HG03060 (cell line): ENCODE measurements around the gene CLEC2D.
"Not testable (repeated sequence)": the region's sequence is repeated elsewhere in the genome, so short reads cannot be mapped to it uniquely, and the experiment has no call there.

Experiments
- ATAC-seq: cut with Tn5 transposase; IDR thresholded peaks from one replicate; pipeline ENCODE4 v1.9.1; 2021; ENCODE audit warnings: low read depth, moderate number of reproducible peaks; ENCODE audit not compliant: unreplicated experiment

CLEC2D gene

DNA sequence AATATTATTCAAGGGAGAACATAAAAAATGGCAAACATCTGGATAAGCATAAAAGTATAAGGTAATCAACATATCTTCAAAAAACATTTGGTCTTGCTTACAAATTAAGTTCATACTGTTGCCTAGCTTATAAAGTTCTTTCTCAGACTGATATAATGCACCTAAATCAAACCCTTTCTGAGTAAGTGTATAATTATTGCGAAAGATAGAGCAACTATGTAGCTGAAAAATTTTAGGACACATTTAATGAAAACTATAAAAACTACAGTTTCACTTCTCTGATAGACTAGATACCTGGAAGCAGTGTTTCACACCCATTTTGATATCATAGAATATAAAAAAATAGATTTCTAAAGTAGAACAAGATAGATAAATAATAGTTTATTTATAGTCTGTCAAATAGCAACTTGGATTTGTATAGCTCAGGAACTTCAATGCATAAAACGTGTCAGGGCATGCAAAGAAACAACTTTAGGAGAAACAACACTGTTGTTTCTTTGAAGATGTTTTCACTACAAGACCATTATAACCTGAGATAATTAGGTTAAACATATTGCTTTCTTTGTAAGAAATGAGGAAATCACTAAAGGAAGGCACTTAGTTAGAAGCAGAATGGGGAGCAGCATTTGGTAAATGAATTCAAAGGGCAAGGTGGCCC is 55.8 kb downstream of the CLEC2D start:
- no peak for ATAC-seq

DNA sequence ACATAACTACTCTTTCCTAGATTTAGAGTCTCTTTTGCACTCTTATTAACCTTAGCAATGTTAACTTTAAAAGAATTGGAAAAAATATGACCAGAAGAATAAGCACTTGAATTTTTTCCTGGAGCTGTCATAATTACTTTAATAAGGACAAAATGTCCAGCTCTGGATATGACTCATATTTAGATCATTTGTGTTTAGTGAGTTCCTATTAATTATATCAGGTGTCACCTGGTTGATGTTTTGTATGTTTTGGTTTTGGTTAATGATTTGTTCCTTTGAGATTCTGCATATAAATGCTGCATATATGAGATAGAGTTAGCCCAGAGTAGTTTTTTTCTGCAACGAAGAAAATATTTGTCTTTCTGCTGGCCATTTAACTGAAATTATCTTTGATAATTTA is 58.3 kb downstream of the CLEC2D start:
- no peak for ATAC-seq

DNA sequence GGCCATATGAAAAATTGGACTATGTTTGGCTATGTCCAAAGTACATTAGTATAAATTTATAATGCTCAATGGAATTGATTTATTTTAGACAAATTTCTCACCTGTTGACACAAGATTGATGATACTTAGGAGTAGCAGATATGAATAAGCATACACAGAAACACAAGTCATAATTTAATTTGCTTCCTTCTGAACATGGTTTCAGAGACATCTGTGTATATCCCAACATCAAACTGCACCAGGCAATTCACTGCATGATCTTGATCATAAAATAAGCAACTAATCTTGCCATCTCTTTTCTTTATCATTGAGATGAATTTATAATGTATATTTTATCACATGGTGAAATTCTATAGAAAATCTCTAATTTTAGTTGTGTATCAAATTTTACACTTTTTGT is 59.6 kb downstream of the CLEC2D start:
- no peak for ATAC-seq

DNA sequence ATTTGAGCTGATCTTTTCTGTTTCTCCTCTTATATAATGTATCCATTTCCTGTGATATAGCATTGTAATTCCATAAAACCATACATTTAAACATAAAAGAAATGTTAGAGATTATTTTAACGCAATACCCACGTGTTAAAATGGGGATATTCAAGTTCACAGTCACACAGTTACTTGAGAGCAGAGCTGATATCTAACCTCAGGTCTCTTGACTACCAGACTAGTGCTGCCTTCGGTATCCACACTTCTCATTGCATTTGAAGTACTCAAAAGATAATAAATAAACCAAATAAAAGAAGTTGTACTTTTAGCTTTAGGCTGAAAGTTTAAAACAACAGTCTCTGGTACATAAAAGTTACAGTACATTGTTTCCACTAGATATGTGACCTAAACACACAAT is 60.5 kb downstream of the CLEC2D start:
- no peak for ATAC-seq

DNA sequence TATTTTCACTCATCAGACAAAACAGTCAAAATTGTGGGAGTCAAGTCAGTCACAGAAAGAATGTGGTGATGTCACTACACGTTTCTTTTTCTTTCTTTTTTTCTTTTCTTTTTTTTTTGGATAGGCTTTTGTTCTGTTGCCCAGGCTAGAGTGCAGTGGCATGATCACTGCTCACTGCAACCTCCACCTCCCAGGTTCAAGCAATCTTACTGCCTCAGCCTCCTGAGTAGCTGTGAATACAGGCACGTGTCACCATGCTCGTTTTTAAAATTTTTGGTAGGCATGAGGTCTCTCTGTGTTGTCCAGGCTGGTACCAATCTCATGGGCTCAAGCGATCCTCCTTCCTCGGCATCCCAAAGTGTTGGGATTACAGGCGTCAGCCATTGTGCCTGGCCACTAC is 61.1 kb downstream of the CLEC2D start:
- ATAC-seq: no peak

DNA sequence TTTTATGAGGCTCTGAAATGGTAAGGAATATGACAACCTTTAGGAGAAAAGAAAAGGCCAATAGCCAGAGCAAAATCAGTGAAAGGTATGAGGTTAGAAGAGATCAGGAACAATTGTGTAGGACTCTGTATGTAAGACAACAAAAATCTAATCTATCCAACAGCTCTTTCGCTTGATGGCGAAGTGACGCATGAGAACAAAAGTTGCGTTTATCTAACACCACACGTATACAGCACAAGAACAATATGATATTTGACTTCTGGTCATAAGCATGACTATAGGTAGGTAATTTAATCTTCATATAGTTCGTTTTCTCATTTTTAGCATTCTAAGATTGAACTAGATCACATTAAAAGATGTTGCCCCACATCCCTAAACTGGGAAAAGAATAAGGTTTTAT is 61.9 kb downstream of the CLEC2D start:
- ATAC-seq: no peak

DNA sequence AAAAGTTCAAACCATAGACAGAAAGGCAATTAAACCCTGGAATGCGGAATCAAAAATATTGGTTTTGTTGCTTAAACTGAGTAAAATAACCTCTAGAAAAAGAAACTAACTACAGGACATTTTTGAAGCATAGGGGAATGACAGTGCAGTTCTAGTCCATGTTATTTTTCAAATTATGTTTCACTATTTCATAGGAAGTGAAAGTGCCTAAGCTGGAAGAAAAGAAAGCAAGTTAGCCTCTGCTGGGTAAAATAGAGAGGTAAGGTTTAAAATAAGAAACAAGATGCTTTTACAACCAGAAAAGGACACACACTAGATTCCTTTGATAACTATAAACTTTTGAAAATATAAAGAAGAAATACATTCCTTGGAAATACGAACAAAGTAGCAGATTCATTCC is 62.3 kb downstream of the CLEC2D start:
- no peak for ATAC-seq

DNA sequence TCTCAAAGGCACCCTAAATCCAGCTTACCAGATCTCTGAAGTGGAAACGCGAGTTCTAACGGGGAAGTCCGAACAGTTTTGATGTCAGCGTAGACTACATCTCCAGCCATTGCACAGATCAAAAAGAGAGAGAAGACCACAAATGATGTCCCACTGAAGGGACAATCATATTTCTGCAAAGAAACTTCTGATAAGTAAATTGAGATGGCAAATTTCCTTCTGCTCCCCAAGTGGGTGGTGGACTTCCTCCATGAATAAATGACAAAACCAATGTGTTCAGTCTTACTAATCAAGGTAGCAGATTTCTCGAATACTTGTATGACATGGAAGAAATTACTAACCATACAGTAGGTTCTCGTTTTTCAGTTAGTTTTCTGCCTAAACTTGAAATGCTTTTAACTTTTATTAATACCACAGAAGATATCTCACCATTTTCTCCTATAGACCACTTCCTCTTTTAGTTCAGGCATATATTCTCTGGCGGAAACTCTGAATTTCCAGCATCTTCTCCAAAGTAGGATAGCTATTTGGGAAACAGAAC is 63.5 kb downstream of the CLEC2D start, which contains the start of gene CLECL1:
TSS of gene CLECL1 (minus strand) at position 177 of the 541 bp plus-strand sequence.
- no peak for ATAC-seq

DNA sequence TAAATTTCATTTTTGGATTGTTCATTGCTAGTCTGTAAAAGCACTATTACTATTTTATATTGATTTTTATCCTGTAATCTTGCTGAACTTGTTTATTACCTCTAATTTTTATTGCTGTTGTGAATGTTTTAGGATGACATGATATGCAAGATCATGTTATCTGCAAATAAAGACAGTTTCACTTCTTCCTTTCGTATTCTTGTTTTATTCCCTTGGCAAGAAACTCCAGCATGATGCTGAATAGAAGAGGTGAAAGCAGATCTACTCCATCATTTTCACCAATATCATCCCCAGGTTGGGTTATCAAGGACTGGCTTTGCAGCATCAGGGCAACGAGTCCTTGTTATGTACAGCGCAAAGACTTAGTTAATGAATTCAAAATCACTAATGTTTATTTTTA is 66.1 kb downstream of the CLEC2D start:
- no peak for ATAC-seq

DNA sequence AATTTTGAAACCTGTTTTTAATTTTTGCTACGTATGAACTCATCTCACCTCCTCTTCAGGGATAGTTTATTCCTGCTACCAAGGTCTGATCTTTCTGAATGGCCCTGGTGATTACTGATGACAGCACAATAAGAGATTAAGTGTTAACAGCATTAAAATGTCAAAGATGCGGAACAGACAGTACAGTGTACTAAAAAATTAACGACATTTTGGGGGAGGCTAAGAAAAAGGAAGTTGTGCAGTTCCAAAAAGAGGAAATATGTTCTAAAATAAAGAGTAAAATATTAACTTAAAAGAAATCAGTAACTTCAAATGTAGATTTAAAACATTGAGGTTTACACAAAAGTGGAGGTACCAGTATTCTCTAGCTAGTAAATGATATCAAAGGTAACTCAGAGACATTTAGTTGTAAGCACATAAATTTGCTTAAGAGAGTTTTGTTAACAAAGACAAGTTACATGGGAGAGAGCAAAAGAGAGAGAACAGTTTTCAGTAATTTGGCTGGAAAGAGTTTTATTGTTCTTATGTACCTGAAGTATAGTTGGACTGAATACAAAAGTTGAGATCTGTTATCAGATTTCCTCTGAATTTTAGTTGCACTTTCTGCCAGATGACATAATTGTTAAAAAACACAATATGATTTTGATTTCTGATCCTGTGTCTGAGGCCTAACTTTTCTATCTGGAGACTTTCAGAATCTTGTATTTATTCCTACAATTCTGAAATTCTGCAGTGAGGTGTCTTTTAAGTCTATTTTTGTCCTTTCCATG is 67.6 kb downstream of the CLEC2D start:
- no peak for ATAC-seq

DNA sequence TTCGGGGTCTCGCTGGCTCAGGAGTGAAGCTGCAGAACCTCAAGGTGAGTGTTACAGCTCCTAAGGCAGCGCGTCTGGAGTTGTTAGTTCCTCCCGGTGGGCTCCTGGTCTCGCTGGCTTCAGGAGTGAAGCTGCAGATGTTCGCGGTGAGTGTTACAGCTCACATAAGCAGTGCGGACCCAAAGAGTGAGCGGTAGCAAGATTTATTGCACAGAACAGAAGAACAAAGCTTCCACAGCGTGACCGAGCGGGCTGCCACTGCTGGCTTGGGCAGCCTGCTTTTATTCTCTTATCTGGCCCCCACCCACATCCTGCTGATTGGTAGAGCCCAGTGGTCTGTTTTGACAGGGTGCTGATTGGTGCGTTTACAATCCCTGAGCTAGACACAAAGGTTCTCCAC is 69.4 kb downstream of the CLEC2D start:
- ATAC-seq: not testable (repeated sequence)

DNA sequence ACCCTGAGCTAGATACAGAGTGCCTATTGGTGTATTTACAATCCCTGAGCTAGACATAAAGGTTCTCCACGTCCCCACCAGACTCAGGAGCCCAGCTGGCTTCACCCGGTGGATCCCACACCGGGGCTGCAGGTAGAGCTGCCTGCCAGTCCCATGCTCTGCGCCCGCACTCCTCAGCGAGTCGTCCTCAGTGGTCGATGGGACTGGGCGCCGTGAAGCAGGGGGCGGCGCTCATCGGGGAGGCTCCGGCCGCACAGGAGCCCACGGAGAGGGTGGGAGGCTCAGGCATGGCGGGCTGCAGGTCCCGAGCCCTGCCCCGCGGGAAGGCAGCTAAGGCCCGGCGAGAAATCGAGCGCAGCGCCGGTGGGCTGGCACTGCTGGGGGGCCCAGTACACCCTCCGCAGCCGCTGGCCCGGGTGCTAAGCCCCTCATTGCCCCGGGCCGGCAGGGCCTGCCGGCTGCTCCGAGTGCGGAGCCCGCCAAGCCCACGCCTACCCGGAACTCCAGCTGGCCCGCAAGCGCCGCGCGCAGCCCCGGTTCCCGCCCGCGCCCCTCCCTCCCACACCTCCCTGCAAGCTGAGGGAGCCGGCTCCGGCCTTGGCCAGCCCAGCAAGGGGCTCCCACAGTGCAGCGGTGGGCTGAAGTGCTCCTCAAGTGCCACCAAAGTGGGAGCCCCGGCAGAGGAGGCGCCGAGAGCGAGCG is 70.0 kb downstream of the CLEC2D start:
- ATAC-seq: not testable (repeated sequence)

DNA sequence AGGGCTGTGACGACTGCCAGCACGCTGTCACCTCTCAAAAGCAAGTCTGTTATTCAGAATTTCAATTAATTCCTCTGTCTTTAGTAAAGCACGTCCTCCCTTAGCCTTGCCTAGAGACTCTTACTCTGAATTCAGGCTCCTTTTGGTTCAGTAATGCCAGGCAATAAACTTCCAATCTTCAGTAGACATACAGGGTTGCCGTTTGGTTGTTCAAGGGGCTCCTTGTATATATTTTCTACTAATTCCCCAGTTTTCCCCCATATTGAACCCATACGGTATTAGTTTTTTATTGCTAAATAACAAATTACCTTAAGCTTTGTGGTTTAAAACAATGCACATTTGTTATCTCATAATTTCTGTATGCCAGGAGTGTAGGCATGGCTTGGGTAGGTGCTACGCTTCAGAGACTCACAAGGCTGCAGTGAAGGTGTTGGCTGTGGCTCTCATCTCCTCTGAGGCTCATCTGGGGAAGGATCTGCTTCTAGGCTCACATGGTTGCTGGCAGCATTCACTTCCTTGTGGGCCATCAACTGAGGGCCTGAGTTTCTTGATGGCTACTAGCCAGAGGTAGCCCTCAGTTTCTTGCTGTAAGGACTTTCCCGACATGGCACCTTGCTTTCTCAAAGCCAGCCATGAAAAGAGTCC is 70.7 kb downstream of the CLEC2D start:
- ATAC-seq: no peak

DNA sequence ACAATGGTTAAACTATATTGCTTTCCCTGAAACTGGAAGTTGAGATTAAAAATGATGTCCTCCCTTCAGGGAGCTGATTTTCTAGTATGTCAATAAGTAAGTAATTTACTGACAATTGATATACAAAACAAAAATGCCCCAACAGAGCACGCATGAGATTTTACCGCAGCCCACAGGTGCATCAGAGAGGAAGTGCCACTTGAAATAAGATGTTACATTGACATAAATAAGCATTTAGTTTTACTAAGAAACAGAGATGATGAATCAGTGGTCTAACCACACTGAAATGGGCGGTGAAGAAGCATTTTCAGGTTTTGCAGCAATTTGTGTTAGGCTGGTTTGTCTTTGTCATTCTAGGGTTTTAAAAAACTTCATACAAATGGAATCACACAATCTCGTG is 72.2 kb downstream of the CLEC2D start:
- peak; percentile 71 for ATAC-seq

DNA sequence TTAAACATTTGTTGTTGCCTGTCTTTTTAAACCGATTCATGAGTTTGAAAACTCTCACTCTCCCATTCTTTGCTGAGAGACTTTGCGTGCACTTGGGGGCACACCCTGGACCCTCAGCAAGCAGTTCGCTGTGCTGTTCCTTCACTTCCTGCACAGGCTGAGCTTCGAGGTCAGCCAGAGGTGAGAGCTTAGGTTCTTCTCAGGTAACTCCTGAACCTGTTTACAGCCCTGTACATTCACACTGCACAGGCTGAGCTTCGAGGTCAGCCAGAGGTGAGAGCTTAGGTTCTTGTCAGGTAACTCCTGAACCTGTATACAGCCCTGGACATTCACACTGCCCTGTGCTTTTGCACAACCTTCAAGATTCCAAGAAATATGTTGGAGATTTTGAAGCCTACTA is 73.1 kb downstream of the CLEC2D start:
- no peak for ATAC-seq

DNA sequence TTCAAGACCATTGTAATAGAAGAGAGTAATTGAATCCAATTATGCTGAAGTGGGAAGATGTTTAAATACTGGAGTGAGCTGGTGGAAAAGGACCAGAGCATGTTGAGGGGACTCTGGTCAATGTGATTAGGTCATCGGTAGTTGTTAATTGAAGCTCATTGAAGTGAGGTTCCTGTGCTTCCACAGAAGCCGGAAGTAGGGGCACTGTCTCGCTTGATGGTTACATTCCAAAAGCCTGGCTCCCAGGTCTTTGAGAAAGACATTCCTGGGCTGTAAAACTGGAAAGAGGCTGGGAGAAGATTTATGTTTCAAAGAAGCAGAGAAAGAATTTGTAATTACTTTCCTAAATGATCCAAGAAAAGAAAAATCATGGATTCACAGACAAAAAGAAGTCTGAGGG is 75.7 kb downstream of the CLEC2D start:
- no peak for ATAC-seq
